ENCODE data around the gene KIN. TPM values are rescaled to one million over a fixed set of nuclear protein-coding genes. Genes with fewer than 3 reads are reported as not detected.
A peak's percentile ranks its signal among the peaks of the same experiment; 100 is the strongest.
"Not testable (repeated sequence)": the region's sequence is repeated elsewhere in the genome, so short reads cannot be mapped to it uniquely, and the experiment has no call there.

The KIN gene
- total RNA-seq, 1 donor from 2014 or later = 15.3 TPM

DNA sequence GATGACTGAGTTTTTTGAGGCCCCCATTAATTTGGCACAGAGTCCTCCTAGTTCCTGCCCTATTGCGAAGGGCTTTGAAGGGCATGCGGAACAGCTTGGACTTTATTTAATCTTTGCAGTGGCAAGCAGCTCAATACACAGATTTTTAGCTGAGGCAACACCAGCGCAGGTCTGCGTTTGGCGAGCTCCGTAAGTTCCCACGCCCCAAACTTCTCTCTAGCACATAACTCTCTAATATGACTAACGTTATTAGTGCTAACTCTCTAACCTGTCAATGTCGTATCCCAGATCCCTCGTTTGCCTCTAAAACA, 30.1 kb upstream of the KIN start:
- DNase-seq (ENCODE audit: low read depth) = no peak
- TF ChIP-seq, protein P1, sequence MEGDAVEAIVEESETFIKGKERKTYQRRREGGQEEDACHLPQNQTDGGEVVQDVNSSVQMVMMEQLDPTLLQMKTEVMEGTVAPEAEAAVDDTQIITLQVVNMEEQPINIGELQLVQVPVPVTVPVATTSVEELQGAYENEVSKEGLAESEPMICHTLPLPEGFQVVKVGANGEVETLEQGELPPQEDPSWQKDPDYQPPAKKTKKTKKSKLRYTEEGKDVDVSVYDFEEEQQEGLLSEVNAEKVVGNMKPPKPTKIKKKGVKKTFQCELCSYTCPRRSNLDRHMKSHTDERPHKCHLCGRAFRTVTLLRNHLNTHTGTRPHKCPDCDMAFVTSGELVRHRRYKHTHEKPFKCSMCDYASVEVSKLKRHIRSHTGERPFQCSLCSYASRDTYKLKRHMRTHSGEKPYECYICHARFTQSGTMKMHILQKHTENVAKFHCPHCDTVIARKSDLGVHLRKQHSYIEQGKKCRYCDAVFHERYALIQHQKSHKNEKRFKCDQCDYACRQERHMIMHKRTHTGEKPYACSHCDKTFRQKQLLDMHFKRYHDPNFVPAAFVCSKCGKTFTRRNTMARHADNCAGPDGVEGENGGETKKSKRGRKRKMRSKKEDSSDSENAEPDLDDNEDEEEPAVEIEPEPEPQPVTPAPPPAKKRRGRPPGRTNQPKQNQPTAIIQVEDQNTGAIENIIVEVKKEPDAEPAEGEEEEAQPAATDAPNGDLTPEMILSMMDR (IDR thresholded peaks at IDR 0.05; ENCODE audit: insufficient read depth, low read length, poor library complexity, severe bottlenecking) = no peak
- Histone ChIP-seq H3K4me3 (ENCODE audit: low read depth, low read length) (peak overlapping the region; percentile 94), H3K27me3 (ENCODE audit: control insufficient read depth, insufficient read depth, low read length) (no peaks in the 10 kb centered on the region), H3K36me3 (ENCODE audit: control insufficient read depth, insufficient read depth, low read length) (no peaks in the 10 kb centered on the region)

DNA sequence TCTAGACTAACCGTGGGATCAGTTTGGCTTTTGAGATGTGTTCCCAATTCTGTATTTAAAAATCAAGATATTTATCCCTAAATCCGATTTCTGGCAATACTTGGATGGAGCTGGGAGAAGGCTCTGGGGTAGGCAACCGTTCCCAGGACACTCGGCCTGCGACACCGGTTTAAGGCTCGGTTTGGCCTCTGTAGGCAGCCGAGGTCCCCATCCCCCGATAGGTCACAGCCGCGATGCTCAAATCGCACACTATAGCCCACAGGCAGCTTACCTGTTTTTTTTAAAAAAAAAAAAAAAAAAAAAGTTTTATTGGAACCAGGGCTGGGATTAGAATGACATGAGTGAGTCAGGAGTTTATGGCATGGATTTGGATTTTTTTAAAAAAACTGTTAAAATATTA, 29.8 kb upstream of the KIN start:
- Histone ChIP-seq H3K36me3 (ENCODE audit: control insufficient read depth, insufficient read depth, low read length) (no peaks in the 10 kb centered on the region), H3K27me3 (ENCODE audit: control insufficient read depth, insufficient read depth, low read length) (no peaks in the 10 kb centered on the region), H3K4me3 (ENCODE audit: low read depth, low read length) (peak overlapping the region; percentile 94)
- TF ChIP-seq, protein P1 (IDR thresholded peaks at IDR 0.05; ENCODE audit: insufficient read depth, low read length, poor library complexity, severe bottlenecking) = no peak
- no peak for DNase-seq (ENCODE audit: low read depth)

DNA sequence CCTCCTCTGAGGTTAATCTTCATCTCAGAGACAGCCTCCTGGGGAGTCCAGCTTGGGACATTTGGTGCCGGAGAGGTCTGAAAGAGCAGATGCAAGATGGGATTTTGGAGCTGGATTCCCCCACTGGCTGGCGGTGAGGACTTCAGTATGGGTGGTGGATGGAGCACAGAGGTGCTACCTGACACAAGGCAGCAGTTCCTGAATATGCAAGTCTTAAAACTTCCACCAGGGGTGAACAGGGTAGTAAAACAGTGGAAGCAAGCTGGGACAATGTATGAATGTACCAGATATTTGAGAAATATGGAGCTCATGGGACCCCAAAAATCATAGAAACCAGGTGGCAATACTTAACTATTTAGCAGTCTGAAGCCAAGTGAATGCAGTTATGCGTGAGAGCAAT, 25.7 kb upstream of the KIN start:
- Histone ChIP-seq H3K4me3 (ENCODE audit: low read depth, low read length) (no peak overlapping the region), H3K36me3 (ENCODE audit: control insufficient read depth, insufficient read depth, low read length) (no peaks in the 10 kb centered on the region), H3K27me3 (ENCODE audit: control insufficient read depth, insufficient read depth, low read length) (no peaks in the 10 kb centered on the region)
- TF ChIP-seq, protein P1 (IDR thresholded peaks at IDR 0.05; ENCODE audit: insufficient read depth, low read length, poor library complexity, severe bottlenecking) = no peak
- DNase-seq (ENCODE audit: low read depth) = no peak

DNA sequence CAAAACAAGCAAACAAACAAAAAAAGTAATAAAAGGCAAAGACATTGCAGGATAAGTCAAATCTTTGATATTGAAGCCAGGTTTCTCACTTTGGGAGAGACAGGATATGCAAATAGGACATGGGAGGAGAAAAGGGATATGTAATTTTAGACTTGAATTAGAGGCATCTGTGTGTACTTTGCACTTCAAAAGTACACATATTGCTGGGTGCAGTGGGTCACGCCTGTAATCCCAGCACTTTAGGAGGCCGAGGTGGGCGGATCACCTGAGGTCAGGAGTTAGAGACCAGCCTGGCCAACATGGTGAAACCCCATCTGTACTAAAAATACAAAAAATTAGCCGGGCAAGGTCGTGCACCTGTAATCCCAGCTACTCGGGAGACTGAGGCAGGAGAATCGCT, 23.9 kb upstream of the KIN start:
- not testable (repeated sequence) for H3K36me3 ChIP-seq (ENCODE audit: control insufficient read depth, insufficient read depth, low read length)

DNA sequence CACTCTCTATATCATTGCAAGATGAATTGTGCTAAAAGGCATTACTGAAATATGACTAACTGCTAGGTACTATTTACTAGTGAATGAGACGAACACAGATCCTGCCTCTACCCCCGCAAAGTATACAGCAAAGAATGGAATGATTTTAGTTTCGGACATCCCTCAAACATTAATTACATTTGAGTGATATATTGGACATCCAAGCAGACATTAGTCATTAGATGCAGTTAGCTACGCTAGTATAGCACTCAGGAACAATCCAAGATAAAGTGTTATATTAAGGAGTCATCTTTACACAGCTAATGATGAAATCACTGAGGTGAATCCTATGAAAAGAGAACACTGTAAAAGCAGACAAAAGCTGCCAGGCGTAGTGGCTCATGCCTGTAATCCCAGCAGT, 23.2 kb upstream of the KIN start:
- no peak for DNase-seq (ENCODE audit: low read depth)
- Histone ChIP-seq H3K27me3 (ENCODE audit: control insufficient read depth, insufficient read depth, low read length) (no peaks in the 10 kb centered on the region), H3K36me3 (ENCODE audit: control insufficient read depth, insufficient read depth, low read length) (no peaks in the 10 kb centered on the region), H3K4me3 (ENCODE audit: low read depth, low read length) (no peak overlapping the region)
- TF ChIP-seq, protein P1 (IDR thresholded peaks at IDR 0.05; ENCODE audit: insufficient read depth, low read length, poor library complexity, severe bottlenecking) = no peak

More for the DNA sequence above, 23.9 kb upstream of the KIN start:
- not testable (repeated sequence) for DNase-seq (ENCODE audit: low read depth); H3K4me3 ChIP-seq (ENCODE audit: low read depth, low read length); H3K27me3 ChIP-seq (ENCODE audit: control insufficient read depth, insufficient read depth, low read length)

DNA sequence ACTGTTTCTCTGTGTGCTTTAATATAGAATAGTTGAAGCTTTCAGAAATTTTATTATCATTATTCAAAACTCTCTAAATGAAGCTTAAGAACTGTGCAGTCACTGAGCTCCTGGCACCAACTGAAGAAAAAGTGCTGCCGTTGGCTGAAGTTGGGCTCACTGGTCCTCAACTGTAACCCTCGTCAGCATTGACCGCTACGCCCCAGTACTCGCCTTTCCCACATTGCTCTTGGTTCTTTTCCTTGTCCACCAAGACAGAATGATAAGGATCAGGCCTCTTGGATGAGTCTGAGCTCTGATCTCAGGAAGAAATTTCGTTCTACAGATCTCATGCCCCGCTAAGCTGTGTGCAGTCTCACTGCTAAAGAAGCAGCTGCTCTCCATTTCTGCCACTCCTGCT, 22.6 kb upstream of the KIN start:
- no peak overlapping the region for H3K4me3 ChIP-seq (ENCODE audit: low read depth, low read length)
- TF ChIP-seq, protein P1 (IDR thresholded peaks at IDR 0.05; ENCODE audit: insufficient read depth, low read length, poor library complexity, severe bottlenecking) = no peak
- no peaks in the 10 kb centered on the region for H3K27me3 ChIP-seq (ENCODE audit: control insufficient read depth, insufficient read depth, low read length)
- DNase-seq (ENCODE audit: low read depth) = no peak
- no peaks in the 10 kb centered on the region for H3K36me3 ChIP-seq (ENCODE audit: control insufficient read depth, insufficient read depth, low read length)

All from kidney epithelial cell (primary cell).